ENCODE data around the gene SLC23A1.

DNA sequence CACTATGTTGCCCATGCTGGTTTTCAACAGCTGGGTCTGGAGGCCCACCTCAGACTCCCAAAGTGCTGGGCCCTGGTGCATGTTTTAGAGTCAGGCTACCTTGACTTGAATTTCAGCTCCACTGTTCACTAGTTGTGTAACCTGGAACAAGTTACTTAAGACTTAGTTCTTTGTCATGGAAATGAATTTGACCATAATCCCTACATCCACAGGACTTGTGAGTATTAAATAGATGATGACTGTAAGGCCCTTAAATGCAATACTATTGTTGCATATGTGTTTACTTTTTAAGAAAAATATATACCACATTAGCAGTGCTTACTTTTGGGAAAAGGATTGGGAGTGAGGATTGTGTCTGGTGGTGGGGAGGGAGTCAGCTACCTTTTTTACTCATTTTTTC is 25.0 kb downstream of the SLC23A1 start:
- TF ChIP-seq CTCF (IDR thresholded peaks at IDR 0.05; ENCODE audit: low read depth, low read length, poor library complexity, severe bottlenecking) (no peak), EZH2phosphoT487 (IDR thresholded peaks at IDR 0.05; ENCODE audit: borderline replicate concordance, low read length) (no peak)

Data from DOHH2 (cell line).